ENCODE results near the gene CROCC2.

Gene CROCC2

GRCh38 chr2:241005569-241005968 is 99.4 kb downstream of the CROCC2 start:
- DNase-seq: no peak

GRCh38 chr2:241006412-241006811 is 100.3 kb downstream of the CROCC2 start:
- no peak for DNase-seq

- no peak for DNase-seq
These were observed 101.0 kb downstream of the CROCC2 start for GRCh38 chr2:241007111-241007510.

DNA sequence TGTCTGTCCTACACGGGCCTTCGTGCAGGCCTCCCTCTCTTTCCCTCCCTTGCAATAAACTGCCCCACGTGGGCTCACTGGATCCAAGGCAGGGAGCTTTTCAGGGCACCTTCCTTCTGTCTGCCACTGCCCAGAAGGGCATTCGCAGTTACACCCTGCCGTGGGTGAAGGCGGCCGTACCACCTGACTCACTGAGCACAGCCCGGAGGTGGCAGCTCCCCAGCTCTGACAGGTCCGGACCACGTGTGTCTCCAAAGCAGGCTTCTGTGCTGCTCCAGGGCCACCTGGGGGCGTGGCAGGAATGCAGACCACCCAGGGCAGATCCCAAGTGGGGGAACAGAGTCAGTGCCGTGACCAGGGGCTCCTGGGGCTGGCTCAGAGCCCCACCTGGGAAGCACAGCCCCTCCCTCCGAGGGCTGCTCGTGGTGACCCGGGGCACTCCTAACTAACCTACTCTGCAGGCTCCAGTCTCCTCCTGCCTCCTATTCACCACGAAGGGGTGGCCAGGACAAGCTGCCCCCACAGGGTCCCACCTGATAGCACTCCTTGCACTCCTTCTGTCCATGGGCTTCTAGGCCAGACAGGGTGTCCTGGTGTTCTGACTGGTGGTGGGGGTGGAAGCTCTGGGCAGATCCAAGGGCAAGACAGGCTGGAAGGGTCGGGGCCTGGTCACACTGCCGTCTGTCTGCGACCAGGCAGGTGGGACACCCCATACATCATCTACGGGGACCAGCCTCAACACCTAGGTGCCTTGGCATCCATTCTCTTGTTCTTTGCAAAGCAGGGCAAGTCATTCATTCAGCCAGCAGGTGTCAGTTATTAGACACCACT is 102.0 kb downstream of the CROCC2 start:
- DNase-seq: no peak

DNA sequence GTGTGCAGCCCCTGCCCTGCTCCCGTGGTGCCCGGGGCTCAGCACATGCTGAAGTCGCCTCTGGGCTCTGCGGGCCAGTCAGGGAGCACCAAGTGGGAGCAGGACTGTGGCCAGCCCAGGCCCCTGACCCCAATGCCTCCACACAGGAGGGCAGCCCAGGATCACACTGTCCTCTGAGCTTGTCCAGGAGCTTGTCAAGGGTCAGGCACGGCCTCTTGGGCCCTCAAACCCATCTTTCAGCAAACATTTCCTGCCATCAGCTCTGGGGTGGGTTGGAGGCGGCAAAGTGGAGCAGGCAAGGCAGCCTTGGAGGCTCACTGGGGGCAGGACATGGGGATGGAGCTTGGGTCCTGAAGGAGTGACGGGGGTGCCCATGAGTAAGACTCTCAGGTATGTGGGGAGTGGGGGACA is 102.6 kb downstream of the CROCC2 start:
- no peak for DNase-seq

DNA sequence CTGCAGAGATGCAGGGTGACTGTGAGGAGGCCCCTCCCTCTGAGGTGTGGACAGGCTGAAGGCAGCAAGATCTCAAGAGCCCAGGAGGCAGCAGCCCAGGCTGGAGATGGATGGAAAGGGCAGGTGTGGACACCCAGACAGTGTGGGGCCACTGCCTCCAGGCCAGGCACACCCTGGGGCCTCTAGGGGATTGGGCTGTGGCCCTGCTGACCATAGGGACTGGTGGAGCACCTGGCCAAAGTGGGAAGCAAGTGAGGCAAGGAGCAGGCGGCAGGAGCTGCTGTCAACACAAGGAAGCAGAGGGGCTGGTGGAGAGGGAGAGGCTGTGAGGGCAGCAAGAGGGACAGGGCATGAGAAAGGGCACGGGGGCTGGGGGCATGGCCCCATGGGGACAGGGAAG is 103.1 kb downstream of the CROCC2 start:
- DNase-seq: no peak

GRCh38 chr2:241009601-241010530 is 103.7 kb downstream of the CROCC2 start:
- DNase-seq: no peak

DNA sequence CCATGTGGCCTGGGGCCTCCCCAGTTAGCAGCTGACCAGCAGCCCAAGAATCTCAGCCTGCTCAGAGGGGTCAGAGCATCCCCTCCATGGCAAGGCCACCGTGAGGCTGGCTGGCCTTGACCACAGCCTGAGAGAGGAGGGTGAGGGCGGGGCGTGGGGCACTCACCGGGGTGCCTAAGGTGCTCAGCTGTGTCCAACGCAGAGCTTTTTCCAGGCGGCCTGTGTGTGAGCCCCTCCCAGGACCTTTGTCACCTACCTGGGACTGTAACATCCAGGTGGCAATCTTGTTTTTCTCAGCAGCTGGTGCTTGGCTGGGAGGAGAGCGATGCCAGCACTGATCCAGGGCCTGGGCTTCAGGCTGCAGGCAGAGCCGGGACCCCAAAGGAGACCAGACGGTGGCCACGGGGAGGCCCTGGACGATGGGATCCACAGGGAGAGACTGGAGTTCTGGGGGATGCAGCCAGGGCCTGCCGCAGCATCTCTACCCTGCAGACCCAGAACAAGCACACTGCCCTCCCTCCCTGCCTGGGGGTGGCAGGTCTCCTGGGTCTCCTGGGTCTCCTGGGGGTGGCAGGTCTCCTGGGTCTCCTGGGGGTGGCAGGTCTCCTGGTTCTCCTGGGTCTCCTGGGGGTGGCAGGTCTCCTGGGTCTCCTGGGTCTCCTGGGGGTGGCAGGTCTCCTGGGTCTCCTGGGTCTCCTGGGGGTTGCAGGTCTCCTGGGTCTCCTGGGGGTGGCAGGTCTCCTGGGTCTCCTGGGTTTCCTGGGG is 104.6 kb downstream of the CROCC2 start:
- DNase-seq: no peak

DNA sequence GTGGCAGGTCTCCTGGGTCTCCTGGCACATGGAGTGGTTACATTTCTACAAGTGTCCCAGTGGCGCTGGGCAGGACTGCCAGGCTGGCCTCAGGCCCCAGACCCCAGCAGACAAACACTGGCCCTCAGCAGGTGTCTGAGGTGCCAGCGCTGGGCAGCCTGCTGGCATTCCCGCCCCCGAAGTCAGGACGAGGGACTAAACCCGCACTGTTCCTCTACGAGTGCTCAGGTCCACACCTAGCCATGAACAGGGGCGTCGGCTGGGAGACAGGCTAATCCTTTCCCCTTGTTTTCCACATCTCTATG is 105.1 kb downstream of the CROCC2 start:
- no peak for DNase-seq

DNA sequence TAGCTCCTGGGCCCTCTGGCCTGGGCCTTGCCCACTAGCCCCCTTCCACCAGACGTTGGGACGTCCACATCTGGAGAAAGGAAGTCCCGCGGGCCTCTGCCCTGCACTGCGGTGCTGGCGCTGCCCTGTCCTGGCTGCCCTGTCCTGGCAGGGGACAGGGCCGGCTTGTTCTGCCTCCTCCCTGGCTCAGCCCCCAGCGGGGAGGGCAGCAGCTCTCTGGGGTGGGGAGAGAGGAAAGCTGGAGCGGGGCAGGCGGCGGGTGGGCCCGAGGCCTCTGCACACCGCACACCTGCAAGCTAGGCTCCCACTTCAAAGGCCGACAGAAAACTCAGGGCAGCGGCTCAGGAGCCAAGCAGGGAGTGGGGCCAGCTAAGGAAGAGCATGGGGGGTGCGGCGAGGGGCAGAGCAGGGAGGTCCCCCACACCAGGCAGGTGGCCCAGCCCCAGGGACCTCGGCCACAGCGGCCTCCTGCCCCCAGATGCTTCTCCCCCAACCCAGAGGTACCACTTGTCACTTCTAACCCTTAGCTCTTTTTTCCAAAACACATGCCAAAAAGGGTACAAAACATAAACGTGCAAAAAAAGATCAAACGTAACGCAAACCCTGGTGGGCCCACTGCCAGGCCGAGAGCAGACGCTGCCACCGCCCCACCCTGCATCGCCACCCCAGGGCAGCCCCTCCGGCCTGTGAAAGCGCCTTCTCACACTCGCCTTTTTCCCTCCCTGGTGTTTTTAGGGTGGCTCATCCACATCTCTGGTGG is 105.8 kb downstream of the CROCC2 start:
- DNase-seq: no peak

DNA sequence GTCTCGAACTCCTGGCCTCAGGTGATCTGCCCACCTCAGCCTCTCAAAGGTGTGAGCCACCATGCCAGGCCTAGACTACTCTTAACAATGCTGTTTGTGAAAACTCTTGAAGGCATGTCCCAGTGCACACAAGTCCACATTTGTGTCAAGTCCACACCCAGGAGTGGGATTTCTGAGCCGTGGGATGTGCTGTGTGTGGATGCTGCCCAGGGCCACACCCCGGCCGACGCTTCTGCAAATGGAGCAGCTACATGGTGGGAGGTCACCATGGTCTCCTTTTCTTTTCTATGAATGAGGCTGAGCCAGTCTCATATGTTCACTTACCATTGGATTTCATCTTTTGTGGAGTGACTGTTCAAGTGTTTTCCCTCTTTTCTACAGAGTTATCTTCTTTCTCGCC is 108.1 kb downstream of the CROCC2 start:
- no peak for DNase-seq

- DNase-seq: no peak
These were observed 108.6 kb downstream of the CROCC2 start for GRCh38 chr2:241014764-241015163.

- no peak for DNase-seq
These were observed 109.3 kb downstream of the CROCC2 start for GRCh38 chr2:241015439-241015838.

GRCh38 chr2:241017228-241017940 is 111.2 kb downstream of the CROCC2 start:
- no peak for DNase-seq

GRCh38 chr2:241018051-241018891 is 112.1 kb downstream of the CROCC2 start:
- no peak for DNase-seq

GRCh38 chr2:241019441-241020139 is 113.5 kb downstream of the CROCC2 start:
- no peak for DNase-seq

GRCh38 chr2:241020201-241020600 is 114.1 kb downstream of the CROCC2 start:
- DNase-seq: no peak

DNA sequence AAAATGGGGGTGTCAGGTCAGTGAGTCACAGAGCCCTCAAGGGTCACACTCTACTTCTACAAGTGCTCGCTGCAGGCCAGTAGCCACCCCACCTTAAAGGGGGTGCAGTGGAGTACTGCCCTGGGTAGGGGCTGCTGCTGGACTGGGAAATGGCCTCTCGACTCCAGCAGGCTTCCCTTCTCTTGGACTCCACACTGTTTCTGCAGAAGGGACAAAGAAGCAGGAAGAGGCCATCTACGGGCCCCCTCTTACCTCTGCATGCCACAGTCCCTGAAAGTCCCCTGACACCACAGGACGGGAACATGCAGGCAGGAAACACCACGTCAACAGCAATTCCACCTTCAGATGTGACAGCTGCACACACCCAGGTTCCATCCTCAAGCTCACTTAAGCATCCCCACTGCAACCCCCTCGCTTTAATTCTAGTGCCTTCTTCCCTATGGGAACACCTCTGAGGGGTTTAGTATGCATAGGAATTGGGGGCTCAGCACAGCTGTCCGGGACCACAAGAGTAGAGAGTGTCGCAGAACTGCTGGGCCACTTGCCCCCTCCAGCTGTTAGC is 114.6 kb downstream of the CROCC2 start:
- DNase-seq: no peak

DNA sequence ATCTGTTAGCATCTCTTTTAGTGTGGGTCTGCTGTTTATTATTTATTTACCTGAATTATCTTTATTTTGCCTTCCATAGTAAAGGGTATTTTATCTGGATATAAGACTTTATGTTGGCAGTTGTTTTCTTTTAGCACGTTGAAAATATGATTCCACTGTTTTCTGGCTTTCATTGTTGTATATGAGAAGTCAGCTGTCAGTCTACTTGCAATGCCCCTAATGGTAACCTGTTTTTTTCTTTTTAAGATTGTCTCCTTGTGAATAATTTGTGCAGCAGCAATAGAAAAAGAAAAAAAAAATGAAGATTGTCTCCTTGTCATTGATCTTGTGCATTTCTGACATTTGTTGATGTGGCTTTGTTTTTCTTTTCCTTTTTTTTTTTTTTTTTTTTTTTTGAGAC is 119.5 kb downstream of the CROCC2 start:
- DNase-seq: no peak
